ENCODE measurements around the gene SLC25A25. TPM values are rescaled to one million over a fixed set of nuclear protein-coding genes. Genes with fewer than 3 reads are reported as not detected.
"Not testable (repeated sequence)": the region's sequence is repeated elsewhere in the genome, so short reads cannot be mapped to it uniquely, and the experiment has no call there.

The SLC25A25 gene
- total RNA-seq, 1 donor from 2014 or later, result 9.7 TPM

- no peaks in the 10 kb centered on the region for H3K9me3 Mint-ChIP-seq (ENCODE audit: low read depth)
- H3K36me3 Mint-ChIP-seq (ENCODE audit: insufficient read depth), result peaks cover under 1% of the 10 kb centered on the region
- no peak overlapping the region for H3K4me3 Mint-ChIP-seq (ENCODE audit: low read depth)
- no peak for DNase-seq (ENCODE audit: low spot score, unreplicated experiment)
- H3K27me3 Mint-ChIP-seq, result peaks cover 2% of the 10 kb centered on the region
- peaks cover 30% of the 10 kb centered on the region for H3K4me1 Mint-ChIP-seq (ENCODE audit: low read depth)
- no peak for TF ChIP-seq CTCF (IDR thresholded peaks at IDR 0.05; ENCODE audit: unreplicated experiment)
- no peak overlapping the region for H3K27ac Mint-ChIP-seq
Observed at GRCh38 chr9:128070874-128071273, 2.8 kb downstream of the SLC25A25 start.

GRCh38 chr9:128071475-128071874 is 3.4 kb downstream of the SLC25A25 start:
- not testable (repeated sequence) for DNase-seq (ENCODE audit: low spot score, unreplicated experiment); H3K27me3 Mint-ChIP-seq; H3K9me3 Mint-ChIP-seq (ENCODE audit: low read depth); H3K36me3 Mint-ChIP-seq (ENCODE audit: insufficient read depth); H3K4me3 Mint-ChIP-seq (ENCODE audit: low read depth); H3K27ac Mint-ChIP-seq
- H3K4me1 Mint-ChIP-seq (ENCODE audit: low read depth), result peaks cover 27% of the 10 kb centered on the region

GRCh38 chr9:128072144-128073021 is 4.4 kb downstream of the SLC25A25 start:
- H3K27me3 Mint-ChIP-seq, result peaks cover 2% of the 10 kb centered on the region
- H3K9me3 Mint-ChIP-seq (ENCODE audit: low read depth), result no peaks in the 10 kb centered on the region
- H3K4me1 Mint-ChIP-seq (ENCODE audit: low read depth), result peaks cover 27% of the 10 kb centered on the region
- no peaks in the 10 kb centered on the region for H3K36me3 Mint-ChIP-seq (ENCODE audit: insufficient read depth)
- no peak for DNase-seq (ENCODE audit: low spot score, unreplicated experiment)
- peak overlapping the region; percentile 21 for H3K27ac Mint-ChIP-seq
- no peak overlapping the region for H3K4me3 Mint-ChIP-seq (ENCODE audit: low read depth)
- no peak for TF ChIP-seq CTCF (IDR thresholded peaks at IDR 0.05; ENCODE audit: unreplicated experiment)

DNA sequence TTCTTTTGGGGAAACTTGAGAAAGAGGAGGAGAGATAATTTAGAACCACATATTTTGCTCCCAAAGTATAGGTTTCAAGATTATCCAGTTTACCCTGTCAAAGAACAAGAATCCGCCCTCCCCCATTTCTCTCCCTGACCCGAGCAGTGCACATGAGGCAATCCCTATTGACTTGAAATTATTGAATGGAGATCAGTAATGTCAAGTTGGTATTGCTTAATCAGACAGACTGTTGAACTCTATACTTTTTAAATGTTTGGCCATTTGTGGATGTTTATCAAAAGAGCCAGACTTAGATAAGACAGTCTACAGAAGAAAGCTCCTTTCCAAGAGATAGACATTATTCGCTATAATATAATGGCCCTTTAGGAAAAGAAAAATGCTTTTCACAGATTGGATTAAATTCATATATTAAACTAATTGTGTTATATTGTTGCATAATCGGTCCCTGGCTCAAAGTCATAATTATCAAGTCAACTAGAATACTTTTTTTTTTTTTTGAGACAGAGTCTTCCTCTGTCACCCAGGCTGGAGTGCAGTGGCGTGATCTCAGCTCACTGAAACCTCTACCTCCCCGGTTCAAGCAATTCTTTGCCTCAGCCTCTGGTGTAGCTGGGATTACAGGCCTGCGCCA is 5.3 kb downstream of the SLC25A25 start:
- no peaks in the 10 kb centered on the region for H3K36me3 Mint-ChIP-seq (ENCODE audit: insufficient read depth)
- no peak for DNase-seq (ENCODE audit: low spot score, unreplicated experiment)
- TF ChIP-seq CTCF (IDR thresholded peaks at IDR 0.05; ENCODE audit: unreplicated experiment), result no peak
- H3K27me3 Mint-ChIP-seq, result peaks cover 2% of the 10 kb centered on the region
- H3K4me1 Mint-ChIP-seq (ENCODE audit: low read depth), result peaks cover 29% of the 10 kb centered on the region
- no peak overlapping the region for H3K27ac Mint-ChIP-seq
- no peak overlapping the region for H3K4me3 Mint-ChIP-seq (ENCODE audit: low read depth)
- H3K9me3 Mint-ChIP-seq (ENCODE audit: low read depth), result no peaks in the 10 kb centered on the region

DNA sequence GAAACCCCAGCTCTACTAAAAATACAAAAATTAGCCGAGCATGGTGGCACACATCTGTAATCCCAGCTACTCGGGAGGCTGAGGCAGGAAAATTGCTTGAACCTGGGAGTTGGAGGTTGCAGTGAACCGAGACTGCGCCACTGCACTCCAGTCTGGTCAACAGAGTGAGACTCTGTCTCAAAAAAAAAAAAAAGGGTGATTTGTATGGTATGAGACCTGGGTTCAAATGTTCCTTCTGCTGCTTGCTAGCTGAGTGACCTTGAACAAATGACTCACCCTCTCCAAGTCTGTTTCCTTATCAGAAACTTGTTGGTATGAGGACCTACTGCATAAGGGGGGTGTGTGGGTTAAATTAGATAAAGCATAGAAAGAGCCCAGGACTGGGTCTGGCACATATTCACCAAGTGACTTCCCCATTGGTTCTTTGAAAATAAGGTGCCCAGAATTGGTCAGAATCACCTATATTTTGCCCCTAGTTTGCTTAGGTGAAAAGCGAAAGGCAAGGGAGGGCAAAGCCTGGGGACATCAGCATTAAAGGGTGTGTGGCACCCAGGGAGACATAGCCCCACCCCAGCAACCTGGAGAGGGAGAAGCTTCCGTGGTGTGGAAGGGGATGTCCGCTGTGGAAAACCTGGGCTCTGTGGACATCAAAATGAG is 9.9 kb downstream of the SLC25A25 start:
- Mint-ChIP-seq H3K36me3 (ENCODE audit: insufficient read depth) (no peaks in the 10 kb centered on the region), H3K27ac (no peak overlapping the region), H3K4me3 (ENCODE audit: low read depth) (no peak overlapping the region), H3K4me1 (ENCODE audit: low read depth) (peaks cover 25% of the 10 kb centered on the region), H3K27me3 (no peaks in the 10 kb centered on the region), H3K9me3 (ENCODE audit: low read depth) (no peaks in the 10 kb centered on the region)
- DNase-seq (ENCODE audit: low spot score, unreplicated experiment), result no peak
- no peak for TF ChIP-seq CTCF (IDR thresholded peaks at IDR 0.05; ENCODE audit: unreplicated experiment)
